ENCODE data around the gene XPC. TPM values are rescaled to one million over a fixed set of nuclear protein-coding genes. Genes with fewer than 3 reads are reported as not detected.

XPC gene
- total and polyA plus RNA-seq, 4 experiments from 2014 or later: 32.9 to 108 (median 81.0) TPM

GRCh38 chr3:14213066-14213774 is 34.8 kb upstream of the XPC start:
- no peaks in the 10 kb centered on the region for H3K36me3 ChIP-seq (ENCODE audit: insufficient read depth, low read length)
- H3K9me3 Mint-ChIP-seq: no peaks in the 10 kb centered on the region
- no peak overlapping the region for H3K4me3 Mint-ChIP-seq
- H3K4me1 ChIP-seq (ENCODE audit: insufficient read depth, low read length): no peaks in the 10 kb centered on the region
- H3K4me3 ChIP-seq (ENCODE audit: low read length in 2 of 2): no peak overlapping the region
- H3K9me3 ChIP-seq (ENCODE audit: control insufficient read depth in 1 of 2, low read length in 2 of 2): no peaks in the 10 kb centered on the region
- intact Hi-C loops (cut with micrococcal nuclease): no loop called here
- ChIA-PET CTCF (ENCODE audit: partially characterized antibody) (interaction anchor here (0.6 to 9.2 kb wide), 4 partner anchors 10 to 317 kb away, joined by 3 to 75 read pairs (median 6); no protein-coding TSS in a partner anchor), POLR2A (ENCODE audit: partially characterized antibody) (interaction anchor here (1.0 kb wide), 1 partner anchor 220 kb away, joined by 3 read pairs; no protein-coding TSS in a partner anchor)
- H3K27me3 Mint-ChIP-seq: no peaks in the 10 kb centered on the region
- no peak overlapping the region for H3K27ac Mint-ChIP-seq
- H3K27ac ChIP-seq (ENCODE audit: low read depth, low read length): no peak overlapping the region
- H3K27me3 ChIP-seq (ENCODE audit: insufficient read depth, low read length): no peaks in the 10 kb centered on the region
- H3K4me1 Mint-ChIP-seq: peaks cover 0 to 17% (median 0%) of the 10 kb centered on the region in 4 donors
- no peak for DNase-seq
- H3K36me3 Mint-ChIP-seq: no peaks in the 10 kb centered on the region

GRCh38 chr3:14212032-14212431 is 33.6 kb upstream of the XPC start:
- H3K36me3 ChIP-seq (ENCODE audit: insufficient read depth, low read length): no peaks in the 10 kb centered on the region
- no peak overlapping the region for H3K4me3 Mint-ChIP-seq
- H3K27me3 Mint-ChIP-seq: no peaks in the 10 kb centered on the region
- H3K4me1 ChIP-seq (ENCODE audit: insufficient read depth, low read length): no peaks in the 10 kb centered on the region
- ChIA-PET CTCF (ENCODE audit: partially characterized antibody) (interaction anchor here (0.7 to 9.2 kb wide), 4 partner anchors 8 to 316 kb away, joined by 3 to 75 read pairs (median 6); no protein-coding TSS in a partner anchor), POLR2A (ENCODE audit: partially characterized antibody) (no interaction called here)
- intact Hi-C loops (cut with micrococcal nuclease): no loop called here
- H3K4me1 Mint-ChIP-seq: peaks cover 0 to 10% (median 0%) of the 10 kb centered on the region in 4 donors
- no peak for DNase-seq
- no peaks in the 10 kb centered on the region for H3K27me3 ChIP-seq (ENCODE audit: insufficient read depth, low read length)
- H3K9me3 Mint-ChIP-seq: no peaks in the 10 kb centered on the region
- H3K9me3 ChIP-seq (ENCODE audit: control insufficient read depth in 1 of 2, low read length in 2 of 2): no peaks in the 10 kb centered on the region
- no peak overlapping the region for H3K27ac Mint-ChIP-seq
- H3K36me3 Mint-ChIP-seq: no peaks in the 10 kb centered on the region
- no peak overlapping the region for H3K4me3 ChIP-seq (ENCODE audit: low read length in 2 of 2)
- no peak overlapping the region for H3K27ac ChIP-seq (ENCODE audit: low read depth, low read length)

- Mint-ChIP-seq H3K27me3 (no peaks in the 10 kb centered on the region), H3K4me1 (peaks cover 0 to 6% (median 0%) of the 10 kb centered on the region in 4 donors), H3K4me3 (no peak overlapping the region), H3K27ac (no peak overlapping the region), H3K36me3 (no peaks in the 10 kb centered on the region), H3K9me3 (no peaks in the 10 kb centered on the region)
- no peaks in the 10 kb centered on the region for H3K4me1 ChIP-seq (ENCODE audit: insufficient read depth, low read length)
- H3K9me3 ChIP-seq (ENCODE audit: control insufficient read depth in 1 of 2, low read length in 2 of 2): no peaks in the 10 kb centered on the region
- no peaks in the 10 kb centered on the region for H3K36me3 ChIP-seq (ENCODE audit: insufficient read depth, low read length)
- ChIA-PET POLR2A (ENCODE audit: partially characterized antibody) (no interaction called here), CTCF (ENCODE audit: partially characterized antibody) (interaction anchor here (0.7 to 9.2 kb wide), 2 partner anchors 8 to 315 kb away, joined by 3 to 75 read pairs; no protein-coding TSS in a partner anchor)
- intact Hi-C loops (cut with micrococcal nuclease): no loop called here
- no peak overlapping the region for H3K4me3 ChIP-seq (ENCODE audit: low read length in 2 of 2)
- H3K27me3 ChIP-seq (ENCODE audit: insufficient read depth, low read length): no peaks in the 10 kb centered on the region
- DNase-seq: no peak
- H3K27ac ChIP-seq (ENCODE audit: low read depth, low read length): no peak overlapping the region
Measured at GRCh38 chr3:14211621-14212020, 33.2 kb upstream of the XPC start.

GRCh38 chr3:14210843-14211594 is 32.6 kb upstream of the XPC start:
- no peak for DNase-seq
- Histone ChIP-seq H3K4me1 (ENCODE audit: insufficient read depth, low read length) (no peaks in the 10 kb centered on the region), H3K9me3 (ENCODE audit: control insufficient read depth in 1 of 2, low read length in 2 of 2) (no peaks in the 10 kb centered on the region), H3K36me3 (ENCODE audit: insufficient read depth, low read length) (no peaks in the 10 kb centered on the region), H3K4me3 (ENCODE audit: low read length in 2 of 2) (no peak overlapping the region), H3K27ac (ENCODE audit: low read depth, low read length) (no peak overlapping the region), H3K27me3 (ENCODE audit: insufficient read depth, low read length) (no peaks in the 10 kb centered on the region)
- no peaks in the 10 kb centered on the region for H3K36me3 Mint-ChIP-seq
- H3K4me1 Mint-ChIP-seq: no peaks in the 10 kb centered on the region
- ChIA-PET POLR2A (ENCODE audit: partially characterized antibody) (no interaction called here), CTCF (ENCODE audit: partially characterized antibody) (interaction anchor here (0.9 to 1.4 kb wide), 2 partner anchors 8 to 10 kb away, joined by 3 to 5 read pairs; no protein-coding TSS in a partner anchor)
- intact Hi-C loops (cut with micrococcal nuclease): no loop called here
- no peaks in the 10 kb centered on the region for H3K9me3 Mint-ChIP-seq
- no peaks in the 10 kb centered on the region for H3K27me3 Mint-ChIP-seq
- no peak overlapping the region for H3K27ac Mint-ChIP-seq
- H3K4me3 Mint-ChIP-seq: no peak overlapping the region

- H3K4me1 ChIP-seq (ENCODE audit: insufficient read depth, low read length): no peaks in the 10 kb centered on the region
- H3K36me3 ChIP-seq (ENCODE audit: insufficient read depth, low read length): no peaks in the 10 kb centered on the region
- Mint-ChIP-seq H3K36me3 (no peaks in the 10 kb centered on the region), H3K4me1 (no peaks in the 10 kb centered on the region), H3K27me3 (no peaks in the 10 kb centered on the region), H3K9me3 (no peaks in the 10 kb centered on the region), H3K4me3 (no peak overlapping the region), H3K27ac (no peak overlapping the region)
- H3K4me3 ChIP-seq (ENCODE audit: low read length in 2 of 2): no peak overlapping the region
- H3K9me3 ChIP-seq (ENCODE audit: control insufficient read depth in 1 of 2, low read length in 2 of 2): no peaks in the 10 kb centered on the region
- DNase-seq: no peak
- ChIA-PET POLR2A (ENCODE audit: partially characterized antibody) (no interaction called here), CTCF (ENCODE audit: partially characterized antibody) (interaction anchor here (0.9 to 1.4 kb wide), 3 partner anchors 9 to 13 kb away, joined by 3 to 5 read pairs (median 3); no protein-coding TSS in a partner anchor)
- H3K27me3 ChIP-seq (ENCODE audit: insufficient read depth, low read length): no peaks in the 10 kb centered on the region
- no peak overlapping the region for H3K27ac ChIP-seq (ENCODE audit: low read depth, low read length)
- intact Hi-C loops (cut with micrococcal nuclease): no loop called here
Measured at GRCh38 chr3:14210290-14210688, 31.9 kb upstream of the XPC start.

GRCh38 chr3:14209581-14210289 is 31.3 kb upstream of the XPC start:
- Histone ChIP-seq H3K27me3 (ENCODE audit: insufficient read depth, low read length) (no peaks in the 10 kb centered on the region), H3K4me3 (ENCODE audit: low read length in 2 of 2) (no peak overlapping the region), H3K4me1 (ENCODE audit: insufficient read depth, low read length) (no peaks in the 10 kb centered on the region), H3K36me3 (ENCODE audit: insufficient read depth, low read length) (no peaks in the 10 kb centered on the region), H3K9me3 (ENCODE audit: control insufficient read depth in 1 of 2, low read length in 2 of 2) (no peaks in the 10 kb centered on the region), H3K27ac (ENCODE audit: low read depth, low read length) (no peak overlapping the region)
- DNase-seq: no peak
- Mint-ChIP-seq H3K36me3 (no peaks in the 10 kb centered on the region), H3K27me3 (no peaks in the 10 kb centered on the region), H3K9me3 (no peaks in the 10 kb centered on the region), H3K27ac (no peak overlapping the region), H3K4me3 (no peak overlapping the region), H3K4me1 (no peaks in the 10 kb centered on the region)
- intact Hi-C loops (cut with micrococcal nuclease): no loop called here
- POLR2A ChIA-PET (ENCODE audit: partially characterized antibody): no interaction called here
- CTCF ChIA-PET (ENCODE audit: partially characterized antibody): interaction anchor here (0.9 to 1.4 kb wide), 3 partner anchors 9 to 13 kb away, joined by 3 to 5 read pairs (median 3); no protein-coding TSS in a partner anchor

GRCh38 chr3:14208977-14209394 is 30.6 kb upstream of the XPC start:
- Mint-ChIP-seq H3K4me3 (no peak overlapping the region), H3K27me3 (no peaks in the 10 kb centered on the region)
- intact Hi-C loops (cut with micrococcal nuclease): no loop called here

More at GRCh38 chr3:14208977-14209394, 30.6 kb upstream of the XPC start:
- H3K27ac ChIP-seq (ENCODE audit: low read depth, low read length): no peak overlapping the region
- no peak overlapping the region for H3K4me3 ChIP-seq (ENCODE audit: low read length in 2 of 2)
- H3K4me1 ChIP-seq (ENCODE audit: insufficient read depth, low read length): no peaks in the 10 kb centered on the region
- H3K9me3 ChIP-seq (ENCODE audit: control insufficient read depth in 1 of 2, low read length in 2 of 2): no peaks in the 10 kb centered on the region
- POLR2A ChIA-PET (ENCODE audit: partially characterized antibody): no interaction called here
- H3K4me1 Mint-ChIP-seq: no peaks in the 10 kb centered on the region
- CTCF ChIA-PET (ENCODE audit: partially characterized antibody): interaction anchor here (1.2 kb wide), 1 partner anchor 12 kb away, joined by 3 read pairs; no protein-coding TSS in a partner anchor
- no peaks in the 10 kb centered on the region for H3K36me3 Mint-ChIP-seq
- no peak overlapping the region for H3K27ac Mint-ChIP-seq
- no peaks in the 10 kb centered on the region for H3K36me3 ChIP-seq (ENCODE audit: insufficient read depth, low read length)
- DNase-seq: no peak
- H3K9me3 Mint-ChIP-seq: no peaks in the 10 kb centered on the region
- no peaks in the 10 kb centered on the region for H3K27me3 ChIP-seq (ENCODE audit: insufficient read depth, low read length)

Data from CD4-positive, alpha-beta memory T cell (primary cell).